ENCODE results near the gene ZCWPW1. TPM values are rescaled to one million over a fixed set of nuclear protein-coding genes. Genes with fewer than 3 reads are reported as not detected.

ZCWPW1 gene
- total and polyA plus RNA-seq, 10 of the 15 experiments (the other 5 are each of a cell fraction or from before 2014, with no cell fraction given): 1.3 to 4.4 (median 3.7) TPM

- TF ChIP-seq NKRF (conservative IDR thresholded peaks at IDR 0.05) (peak; percentile 59), NR2F1 (conservative IDR thresholded peaks at IDR 0.05) (0 out of 2 replicates have a peak, but pooled peaks have one; percentile 27), BHLHE40 (IDR thresholded peaks at IDR 0.05; ENCODE audit: borderline replicate concordance in 1 of 2, low read depth in 2 of 2, low read length in 1 of 2) (peak; percentile 73 to 90)
Observed at GRCh38 chr7:100435401-100436304, 7.2 kb upstream of the ZCWPW1 start (continued).

DNA sequence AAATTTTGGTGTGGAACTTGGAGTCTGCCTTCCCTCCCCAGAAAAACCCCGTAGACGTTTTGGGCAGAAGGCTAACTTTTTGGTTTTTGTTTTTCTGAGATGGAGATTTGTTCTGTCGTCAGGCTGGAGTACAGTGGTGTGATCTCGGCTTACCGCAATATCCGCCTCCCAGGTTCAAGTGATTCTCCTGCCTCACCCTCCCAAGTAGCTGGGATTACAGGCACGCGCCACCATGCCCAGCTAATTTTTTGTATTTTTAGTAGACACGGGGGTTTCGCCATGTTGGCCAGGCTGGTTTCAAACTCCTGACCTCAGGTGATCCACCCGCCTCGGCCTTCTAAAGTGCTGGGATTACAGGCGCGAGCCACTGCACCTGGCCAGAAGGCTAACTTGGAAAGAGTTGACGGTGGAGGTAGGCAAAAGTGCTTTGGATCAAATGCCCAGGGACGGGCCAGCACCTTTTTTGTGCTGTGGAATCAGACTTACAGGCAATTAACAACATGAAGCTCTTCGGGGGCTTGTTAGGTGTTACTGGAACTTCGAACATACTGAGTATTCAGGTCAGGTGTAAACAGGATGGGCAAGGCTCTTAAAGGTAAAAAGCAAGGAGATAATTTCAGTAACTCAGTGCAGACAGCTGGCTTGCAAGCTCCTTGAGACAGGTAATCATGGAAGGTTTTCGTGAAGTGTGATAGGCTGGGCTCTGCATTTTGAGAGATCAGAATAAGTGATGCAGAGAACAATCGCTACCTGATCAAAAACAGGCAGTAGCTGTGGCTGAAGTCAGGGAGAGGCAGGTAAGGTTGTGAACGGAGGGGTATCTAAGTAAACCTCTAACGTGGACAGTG is 6.0 kb upstream of the ZCWPW1 start:
- H3K4me2 ChIP-seq (ENCODE audit: control insufficient read depth, insufficient read depth): peak overlapping the region; percentile 94
- H4K20me1 ChIP-seq (ENCODE audit: control insufficient read depth, insufficient read depth): no peaks in the 10 kb centered on the region
- intact Hi-C loops (cut with micrococcal nuclease; ENCODE audit: unreplicated experiment): no loop called here
- DNase-seq (ENCODE audit: low read depth, low spot score) (no peak), FAIRE-seq (no peak), ATAC-seq (no peak)
- H3K27ac ChIP-seq (ENCODE audit: control insufficient read depth, insufficient read depth): peak overlapping the region; percentile 92
- H3K36me3 ChIP-seq (ENCODE audit: control insufficient read depth in 2 of 2, insufficient read depth in 2 of 2, low read length in 1 of 2): peaks cover 5 to 16% of the 10 kb centered on the region in 2 experiments; a peak in 3 of 4 replicates
- WGBS (ENCODE audit: insufficient coverage, insufficient replicate concordance, low lambda C conversion rate, missing lambda C conversion rate): 62% methylated on average over 22 of the region's 22 CpGs
- BruUV-seq (replicated peaks): no TSS peak
- H2AFZ ChIP-seq (ENCODE audit: control insufficient read depth, low read depth, low read length): no peak overlapping the region
- no peaks in the 10 kb centered on the region for H3K27me3 ChIP-seq (replicated peaks in 1 of 2; ENCODE audit: control insufficient read depth in 2 of 2, insufficient read depth in 2 of 2, low read length in 1 of 2)
- peak overlapping the region; percentile 83 for H3K9ac ChIP-seq (ENCODE audit: control insufficient read depth, insufficient read depth, low read length)
- ChIA-PET CTCF (interaction anchor here (0.5 to 1.9 kb wide), 7 partner anchors 8 to 125 kb away, joined by 3 to 8 read pairs (median 4); no protein-coding TSS in a partner anchor), POLR2A (interaction anchor here (1.0 to 1.6 kb wide), 5 partner anchors 10 to 47 kb away, joined by 3 to 5 read pairs (median 4); no protein-coding TSS in a partner anchor), RAD21 (ENCODE audit: unreplicated experiment) (interaction anchor here (0.7 kb wide), 1 partner anchor 271 kb away, joined by 3 read pairs; no protein-coding TSS in a partner anchor), SMC1A (ENCODE audit: uncharacterized antibody, unreplicated experiment) (interaction anchor here (0.6 to 1.4 kb wide), 6 partner anchors 16 to 69 kb away, joined by 3 to 6 read pairs (median 3); no protein-coding TSS in a partner anchor)
- 0 out of 2 replicates have a peak, but pooled peaks have one; percentile 15 for TF ChIP-seq ZBTB33 (IDR thresholded peaks at IDR 0.05)
- no peak for TF ChIP-seq RELA (IDR thresholded peaks at IDR 0.05; ENCODE audit: borderline replicate concordance, partially characterized antibody)
- no peaks in the 10 kb centered on the region for H3K9me3 ChIP-seq (replicated peaks; ENCODE audit: control insufficient read depth, insufficient read depth, low read length)
- peaks cover 54% of the 10 kb centered on the region for H3K79me2 ChIP-seq (ENCODE audit: control insufficient read depth, insufficient read depth, low read length)
- peaks cover 24% of the 10 kb centered on the region for H3K4me1 ChIP-seq (ENCODE audit: control insufficient read depth, insufficient read depth, low read length)
- in situ Hi-C loops (cut with MboI): no loop called here
- peak overlapping the region; percentile 91 for H3K4me3 ChIP-seq
